Mammary epithelial cell (primary cell): ENCODE measurements around the gene ITPRID2.

Experiments
- EZH2 ChIP-seq: IDR thresholded peaks from 2 replicates; pipeline ENCODE4 v1.6.1; 2012; ENCODE audit warnings: low read length, inconsistent platforms, borderline replicate concordance
- TF ChIP-seq, protein P1 (sequence below), 2 donors: IDR thresholded peaks in 1 of 2; conservative IDR thresholded peaks in 1 of 2; 2 replicates each; pipeline ENCODE4 v1.5.1; 2011 to 2012; ENCODE audit warnings: inconsistent platforms in 2 of 2, low read length in 2 of 2, mild to moderate bottlenecking in 2 of 2, control low read depth in 1 of 2, low read depth in 1 of 2; ENCODE audit not compliant: insufficient read depth in 1 of 2; ENCODE audit errors: extremely low read depth in 1 of 2

DNA sequence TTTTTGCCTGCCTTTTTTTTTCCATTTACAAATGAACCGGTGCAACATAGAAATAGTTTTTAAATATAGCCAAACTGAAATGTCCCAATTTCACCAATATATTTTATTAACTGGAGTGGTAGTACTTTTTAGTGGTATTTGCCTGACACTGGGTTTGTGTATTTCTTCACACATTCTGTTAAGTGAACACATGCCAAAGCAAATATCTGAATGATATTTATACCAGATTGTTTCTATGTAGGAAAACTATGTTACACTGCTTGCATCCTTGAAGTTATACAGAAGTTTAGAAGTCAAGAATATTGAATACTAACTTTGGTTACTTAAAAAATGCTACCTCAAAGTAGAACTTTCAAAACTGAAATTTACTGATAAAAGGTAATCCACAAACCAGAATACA, 19.4 kb upstream of the ITPRID2 start:
- TF ChIP-seq, protein P1, sequence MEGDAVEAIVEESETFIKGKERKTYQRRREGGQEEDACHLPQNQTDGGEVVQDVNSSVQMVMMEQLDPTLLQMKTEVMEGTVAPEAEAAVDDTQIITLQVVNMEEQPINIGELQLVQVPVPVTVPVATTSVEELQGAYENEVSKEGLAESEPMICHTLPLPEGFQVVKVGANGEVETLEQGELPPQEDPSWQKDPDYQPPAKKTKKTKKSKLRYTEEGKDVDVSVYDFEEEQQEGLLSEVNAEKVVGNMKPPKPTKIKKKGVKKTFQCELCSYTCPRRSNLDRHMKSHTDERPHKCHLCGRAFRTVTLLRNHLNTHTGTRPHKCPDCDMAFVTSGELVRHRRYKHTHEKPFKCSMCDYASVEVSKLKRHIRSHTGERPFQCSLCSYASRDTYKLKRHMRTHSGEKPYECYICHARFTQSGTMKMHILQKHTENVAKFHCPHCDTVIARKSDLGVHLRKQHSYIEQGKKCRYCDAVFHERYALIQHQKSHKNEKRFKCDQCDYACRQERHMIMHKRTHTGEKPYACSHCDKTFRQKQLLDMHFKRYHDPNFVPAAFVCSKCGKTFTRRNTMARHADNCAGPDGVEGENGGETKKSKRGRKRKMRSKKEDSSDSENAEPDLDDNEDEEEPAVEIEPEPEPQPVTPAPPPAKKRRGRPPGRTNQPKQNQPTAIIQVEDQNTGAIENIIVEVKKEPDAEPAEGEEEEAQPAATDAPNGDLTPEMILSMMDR (conservative IDR thresholded peaks at IDR 0.05 in 1 of 2, IDR thresholded peaks at IDR 0.05 in 1 of 2; ENCODE audit: extremely low read depth in 1 of 2, insufficient read depth in 1 of 2, low read depth in 1 of 2, low read length in 2 of 2), result no peak
- no peak for TF ChIP-seq EZH2
